ENCODE measurements around the gene MED17. TPM values are rescaled to one million over a fixed set of nuclear protein-coding genes. Genes with fewer than 3 reads are reported as not detected.
"Not testable (repeated sequence)": the region's sequence is repeated elsewhere in the genome, so short reads cannot be mapped to it uniquely, and the experiment has no call there.

The MED17 gene, protein sequence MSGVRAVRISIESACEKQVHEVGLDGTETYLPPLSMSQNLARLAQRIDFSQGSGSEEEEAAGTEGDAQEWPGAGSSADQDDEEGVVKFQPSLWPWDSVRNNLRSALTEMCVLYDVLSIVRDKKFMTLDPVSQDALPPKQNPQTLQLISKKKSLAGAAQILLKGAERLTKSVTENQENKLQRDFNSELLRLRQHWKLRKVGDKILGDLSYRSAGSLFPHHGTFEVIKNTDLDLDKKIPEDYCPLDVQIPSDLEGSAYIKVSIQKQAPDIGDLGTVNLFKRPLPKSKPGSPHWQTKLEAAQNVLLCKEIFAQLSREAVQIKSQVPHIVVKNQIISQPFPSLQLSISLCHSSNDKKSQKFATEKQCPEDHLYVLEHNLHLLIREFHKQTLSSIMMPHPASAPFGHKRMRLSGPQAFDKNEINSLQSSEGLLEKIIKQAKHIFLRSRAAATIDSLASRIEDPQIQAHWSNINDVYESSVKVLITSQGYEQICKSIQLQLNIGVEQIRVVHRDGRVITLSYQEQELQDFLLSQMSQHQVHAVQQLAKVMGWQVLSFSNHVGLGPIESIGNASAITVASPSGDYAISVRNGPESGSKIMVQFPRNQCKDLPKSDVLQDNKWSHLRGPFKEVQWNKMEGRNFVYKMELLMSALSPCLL
- 10 to 100 TPM; 20.6 to 21.2 TPM for total RNA-seq
- long read RNA-seq, donor 1, full-length matches to known transcripts: 7 of 8 reads
- long read RNA-seq, donor 1, partial matches to known transcripts: 1 of 8 reads
- long read RNA-seq, donor 1, other reads (novel, unspliced or antisense): 0 of 8 reads
- long read RNA-seq, donor 2, full-length matches to known transcripts: 21 of 22 reads
- long read RNA-seq, donor 2, partial matches to known transcripts: 1 of 22 reads
- long read RNA-seq, donor 2, other reads (novel, unspliced or antisense): 0 of 22 reads

DNA sequence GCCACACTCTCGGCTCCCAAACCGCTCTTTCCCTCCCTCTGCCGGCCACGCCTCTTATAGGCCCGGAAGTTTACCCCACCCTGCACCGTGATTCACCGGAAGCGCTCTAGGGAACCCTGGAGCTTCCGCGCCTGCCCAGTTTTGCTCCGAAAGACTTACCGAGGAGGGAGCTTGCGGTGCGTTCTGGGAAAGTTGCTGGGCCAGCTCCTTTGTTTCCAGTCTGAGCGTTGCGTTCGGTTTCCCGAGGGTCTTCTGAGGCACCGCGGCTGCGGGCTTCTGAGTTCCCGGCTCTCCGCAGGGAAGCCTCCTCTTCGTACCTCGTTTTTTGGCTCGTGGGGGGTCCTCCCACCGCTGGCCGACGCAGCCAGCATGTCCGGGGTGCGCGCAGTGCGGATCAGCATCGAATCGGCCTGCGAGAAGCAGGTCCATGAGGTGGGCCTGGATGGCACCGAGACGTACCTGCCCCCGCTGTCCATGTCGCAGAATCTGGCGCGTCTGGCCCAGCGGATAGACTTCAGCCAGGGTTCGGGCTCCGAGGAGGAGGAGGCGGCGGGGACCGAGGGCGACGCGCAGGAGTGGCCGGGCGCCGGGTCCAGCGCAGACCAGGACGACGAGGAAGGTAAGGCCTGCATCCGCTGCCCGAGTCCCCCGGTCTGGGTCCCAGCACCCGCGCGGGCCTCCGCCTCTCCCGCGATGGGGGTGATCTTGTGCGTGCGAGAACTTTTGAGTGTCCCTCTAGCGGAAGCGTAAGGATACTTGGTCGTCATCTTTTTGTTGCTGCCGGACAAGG is at the start of gene MED17:
Gene MED17, plus strand, starts transcription at position 138 of the 790 bp plus-strand sequence. Its CDS starts 232 bp downstream, at position 370.
- intact Hi-C loops (cut with DNase I): loop anchor here in 1 of 2 donors (5.0 kb wide), 1 partner anchor 42 kb away; the partner anchor contains the start of genes C11orf54 and TAF1D
- DNase-seq (ENCODE audit: low spot score): peak; percentile 98

DNA sequence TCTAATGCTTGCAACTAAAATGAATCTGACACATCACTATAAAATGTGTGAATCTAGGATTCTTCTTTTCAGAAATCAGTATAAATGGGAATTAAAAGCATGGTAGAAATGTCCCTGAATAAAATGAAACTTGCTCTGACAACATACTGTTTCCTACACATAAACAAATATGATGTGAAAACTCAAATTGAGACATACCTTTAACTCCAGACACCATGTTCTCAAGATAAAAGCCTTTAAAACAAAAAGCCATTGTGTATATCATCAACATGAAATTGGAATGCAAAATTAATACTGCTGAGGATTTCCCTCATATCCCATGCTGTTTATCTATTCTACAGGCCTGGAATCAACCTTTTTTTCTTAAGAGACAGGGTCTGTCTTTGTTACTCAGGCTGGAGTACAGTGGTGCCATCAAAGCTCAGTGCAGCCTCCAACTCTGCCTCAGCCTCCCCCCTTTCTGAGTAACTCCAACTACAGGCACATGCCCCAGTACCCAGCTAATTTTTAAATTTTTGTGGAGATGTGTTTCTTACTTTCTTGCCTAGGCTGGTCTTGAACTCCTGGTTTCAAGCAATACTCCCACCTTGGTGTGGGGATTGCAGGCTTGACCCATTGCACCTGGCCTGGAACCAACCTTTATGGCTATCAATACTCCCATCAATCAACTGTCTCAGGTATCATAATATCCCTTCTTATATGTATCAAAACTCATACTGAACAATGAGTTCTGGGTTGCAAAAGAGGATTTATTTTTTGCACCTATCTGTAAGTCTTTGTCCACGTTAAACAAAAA is 49.5 kb upstream of the MED17 start:
- intact Hi-C loops (cut with DNase I): no loop called here
- DNase-seq (ENCODE audit: low spot score): peak; percentile 23

DNA sequence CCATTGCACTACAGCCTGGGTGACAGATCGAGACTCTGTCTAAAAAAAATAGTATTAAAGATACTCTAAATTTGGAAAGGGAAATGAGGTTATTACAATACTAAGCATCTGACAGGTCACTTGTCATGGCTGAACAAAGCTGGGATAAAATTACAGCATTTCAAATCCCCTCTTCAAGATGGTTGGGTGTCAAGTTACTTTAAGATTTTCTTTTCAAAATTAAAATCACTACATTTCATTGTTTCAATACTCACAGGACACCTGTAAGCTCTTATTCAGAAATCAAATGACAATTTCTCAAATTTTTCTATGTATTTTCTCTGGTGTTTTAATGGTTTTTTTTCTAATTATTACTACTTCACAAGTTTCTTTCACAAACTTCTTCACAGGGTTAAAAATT is 48.5 kb upstream of the MED17 start:
- DNase-seq (ENCODE audit: low spot score): no peak
- intact Hi-C loops (cut with DNase I): no loop called here

DNA sequence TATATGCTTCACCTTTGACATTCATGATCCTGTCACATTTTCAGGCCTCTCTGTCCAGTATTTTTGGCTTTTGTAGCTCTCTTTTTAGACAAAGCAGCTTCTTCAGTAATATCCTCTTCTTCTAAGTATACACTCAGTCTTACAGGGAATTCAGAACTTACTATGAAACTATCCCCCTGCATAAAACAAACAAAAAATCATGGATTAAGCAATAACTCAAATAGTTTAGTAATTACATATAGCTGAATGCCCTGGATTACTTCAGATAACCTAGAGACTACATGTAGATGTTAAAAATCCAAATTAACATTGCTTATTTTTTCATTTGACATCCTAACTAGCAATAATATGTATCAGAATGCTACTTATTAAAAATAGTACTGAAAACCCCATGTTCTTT is 48.0 kb upstream of the MED17 start:
- DNase-seq (ENCODE audit: low spot score): no peak
- intact Hi-C loops (cut with DNase I): no loop called here

DNA sequence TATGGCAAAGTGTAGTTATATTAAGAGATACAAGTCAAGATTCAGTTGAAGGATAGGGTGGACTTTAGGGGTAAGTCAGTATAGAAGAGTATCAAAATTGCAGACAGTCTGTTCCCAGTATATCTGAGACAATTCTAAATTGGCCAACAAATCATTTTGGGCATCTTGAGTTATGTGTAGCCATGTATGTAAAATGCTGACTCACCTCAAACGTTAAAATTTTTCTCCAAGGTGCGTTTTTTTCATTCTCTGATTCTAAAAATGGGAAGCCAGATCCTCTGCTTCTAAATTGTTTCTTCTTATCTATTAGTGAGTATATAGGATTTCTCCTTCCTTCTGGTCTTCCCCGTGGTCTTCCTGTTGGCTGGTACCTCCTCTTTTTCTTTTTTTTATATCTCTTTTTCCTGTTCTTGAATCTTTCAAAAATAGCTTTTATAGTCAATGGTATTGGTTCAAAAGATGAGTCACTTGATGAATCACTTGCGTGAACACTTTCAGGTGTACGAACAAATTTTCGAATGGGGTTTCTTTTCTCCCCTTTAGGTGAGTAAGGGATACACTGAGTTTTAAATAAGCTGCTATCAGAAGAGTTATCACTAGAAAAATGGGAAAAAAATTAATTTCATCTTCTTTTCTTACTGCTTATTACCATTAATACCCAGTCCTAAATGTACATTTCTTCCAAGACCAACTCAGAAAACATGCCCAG is 46.0 kb upstream of the MED17 start:
- intact Hi-C loops (cut with DNase I): no loop called here
- no peak for DNase-seq (ENCODE audit: low spot score)

DNA sequence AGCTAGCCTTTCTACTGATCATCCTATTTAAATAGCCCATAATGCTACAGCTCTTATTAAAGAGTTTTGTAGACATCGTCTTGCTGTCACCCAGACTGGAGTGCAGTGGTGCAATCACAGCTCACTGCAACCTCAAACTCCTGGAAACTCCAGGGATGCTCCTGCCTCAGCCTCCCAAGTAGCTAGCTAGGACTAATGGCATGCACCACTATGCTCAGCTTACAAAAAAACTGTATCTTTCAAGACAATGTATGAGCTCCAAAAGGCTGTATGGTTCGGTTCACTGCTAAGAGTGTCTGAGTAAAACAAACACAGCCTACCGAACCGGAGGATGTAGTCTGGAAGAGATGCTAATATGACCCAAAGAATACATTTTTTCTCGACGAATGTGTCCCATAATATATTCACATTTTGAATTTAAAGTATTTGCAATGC is 45.4 kb upstream of the MED17 start:
- intact Hi-C loops (cut with DNase I): no loop called here
- DNase-seq (ENCODE audit: low spot score): peak; percentile 18

DNA sequence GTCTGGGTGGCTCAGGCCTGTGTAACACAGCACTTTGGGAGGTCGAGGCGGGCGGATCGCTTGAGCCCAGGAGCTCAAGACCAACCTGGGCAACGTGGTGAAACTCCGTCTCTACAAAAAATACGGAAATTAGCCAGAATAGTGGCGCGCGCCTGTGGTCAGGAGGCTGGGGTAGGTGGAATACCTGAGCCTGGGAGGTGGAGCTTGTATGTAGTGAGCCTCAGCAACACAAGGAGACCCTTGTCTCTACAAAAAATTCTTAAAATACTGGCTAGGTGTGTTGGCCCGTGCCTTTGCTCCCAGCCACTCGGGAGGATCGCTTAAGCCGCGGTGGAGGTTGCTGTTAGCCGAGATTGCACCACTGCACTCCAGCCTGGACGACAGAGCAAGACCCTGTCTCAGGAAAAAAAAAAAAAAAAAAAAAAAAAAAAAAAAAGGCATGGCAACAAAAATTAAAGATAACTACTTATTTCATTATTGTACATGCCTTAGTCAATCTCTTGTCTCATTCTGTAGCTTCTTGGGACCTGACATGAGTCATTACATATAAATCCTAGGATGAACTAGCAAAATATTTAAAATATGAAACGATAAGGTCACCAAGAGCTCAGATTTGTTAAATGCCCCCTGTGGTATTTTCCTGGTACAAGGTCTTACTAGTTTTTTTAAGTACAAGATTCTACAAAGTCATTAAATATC is 43.9 kb upstream of the MED17 start:
- intact Hi-C loops (cut with DNase I): loop anchor here in 1 of 2 donors (5.0 kb wide), 1 partner anchor 42 kb away; the partner anchor contains the start of gene MED17
- peak; percentile 76 for DNase-seq (ENCODE audit: low spot score)

DNA sequence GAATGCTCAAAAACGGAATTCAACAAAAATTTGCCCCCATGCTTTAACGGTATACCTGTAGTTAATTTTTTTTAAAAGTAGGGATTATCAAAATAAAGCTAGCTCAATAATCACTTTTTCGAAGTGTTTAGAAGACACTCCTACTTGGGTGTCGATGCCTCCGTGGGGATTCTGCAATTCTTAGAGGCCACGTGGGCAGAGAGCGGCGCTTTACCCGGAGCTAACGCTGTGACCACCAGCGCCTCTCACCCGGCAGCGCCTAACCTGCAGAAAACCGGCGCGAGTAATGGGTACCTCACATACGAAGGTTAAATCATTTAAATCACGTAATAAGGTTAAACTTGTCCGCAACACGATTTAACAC is 43.4 kb upstream of the MED17 start:
- intact Hi-C loops (cut with DNase I): loop anchor here in 1 of 2 donors (5.0 kb wide), 1 partner anchor 42 kb away; the partner anchor contains the start of gene MED17
- DNase-seq (ENCODE audit: low spot score): peak; percentile 90

DNA sequence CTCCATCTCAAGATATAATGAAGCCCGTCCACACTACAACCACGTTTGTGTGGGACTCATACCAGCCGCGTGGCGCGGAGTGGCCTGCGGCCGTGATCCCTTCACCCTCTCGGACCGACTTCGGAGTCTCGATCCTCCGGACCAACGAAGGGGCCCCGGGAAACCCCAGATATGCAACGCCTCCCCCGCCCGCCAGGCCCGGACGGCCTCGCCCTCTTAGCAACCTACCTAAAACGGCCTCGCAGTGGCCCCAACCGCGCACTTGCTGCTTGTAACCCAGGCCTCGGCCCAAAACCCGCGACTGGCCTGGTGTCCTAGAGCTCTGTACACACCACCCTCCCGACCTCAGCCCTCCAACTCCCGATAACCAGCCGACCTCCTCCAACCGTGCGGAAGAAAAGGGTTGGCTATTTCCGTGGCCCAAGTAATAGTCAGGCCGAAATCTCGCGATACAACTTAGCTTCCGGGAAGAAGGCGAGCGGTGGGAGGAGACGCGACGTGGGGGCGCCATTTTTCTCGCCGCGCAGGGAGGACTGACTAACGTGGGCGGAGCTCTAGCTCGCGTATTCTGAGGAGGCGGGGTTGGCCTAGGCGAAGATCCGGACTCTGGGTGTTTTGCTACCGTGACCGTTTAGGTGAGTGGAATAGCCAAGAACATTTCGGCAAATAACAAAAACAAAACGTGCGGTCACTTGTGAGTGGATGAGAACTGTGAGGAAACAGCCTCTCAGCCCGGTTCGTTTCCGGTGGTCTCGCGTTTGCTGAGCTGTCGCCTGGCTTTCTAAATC is 42.8 kb upstream of the MED17 start, which contains the start of the genes C11orf54 and TAF1D:
Gene C11orf54, plus strand, starts transcription at position 579 of the 788 bp plus-strand sequence. CDS start 5,722 bp downstream, outside the sequence.
Gene TAF1D, minus strand, starts transcription at position 402 of the 788 bp plus-strand sequence. CDS start 2,191 bp downstream, outside the sequence.
- intact Hi-C loops (cut with DNase I): loop anchor here in 1 of 2 donors (5.0 kb wide), 1 partner anchor 41 kb away; the partner anchor contains the start of gene MED17
- DNase-seq (ENCODE audit: low spot score): peak; percentile 99

DNA sequence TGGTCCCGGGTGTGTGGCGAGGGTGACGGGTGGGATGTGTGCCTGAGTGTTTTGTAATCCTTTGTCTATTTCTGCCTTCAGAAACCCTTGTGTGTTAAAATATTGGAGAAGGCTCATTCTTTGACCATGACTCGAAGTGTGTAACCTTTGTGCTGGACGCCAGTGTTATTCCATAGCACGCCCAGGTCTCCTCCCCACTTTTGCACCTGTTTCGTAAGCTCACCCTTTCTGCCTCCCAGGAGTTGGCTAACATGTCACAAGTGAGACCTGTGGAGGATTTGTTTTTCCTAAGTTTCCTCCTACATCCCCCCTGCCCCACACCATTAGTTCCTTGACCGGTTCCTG is 42.2 kb upstream of the MED17 start:
- intact Hi-C loops (cut with DNase I): loop anchor here in 1 of 2 donors (5.0 kb wide), 1 partner anchor 40 kb away; the partner anchor contains the start of gene MED17
- DNase-seq (ENCODE audit: low spot score): no peak

DNA sequence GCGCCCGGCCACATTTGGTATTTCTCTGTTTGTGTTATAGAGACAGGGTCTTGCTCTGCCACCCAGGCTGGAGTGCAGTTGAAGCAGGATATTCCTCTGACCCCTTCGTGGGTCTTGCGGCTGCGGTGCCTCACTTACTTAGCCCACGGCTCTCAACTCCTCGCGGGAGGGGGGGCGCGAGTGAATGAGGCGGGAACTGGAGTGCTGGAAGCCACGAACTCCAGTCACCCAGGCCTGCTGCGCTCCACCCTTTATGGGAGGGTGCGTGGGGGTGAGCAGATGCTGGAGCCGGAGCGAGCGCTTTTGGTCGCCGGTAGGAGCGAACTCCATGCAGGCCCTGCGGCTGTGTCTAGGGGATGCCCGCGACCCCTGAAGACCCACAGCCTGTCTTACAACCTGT is 40.8 kb upstream of the MED17 start:
- DNase-seq (ENCODE audit: low spot score): no peak
- intact Hi-C loops (cut with DNase I): loop anchor here in 1 of 2 donors (5.0 kb wide), 1 partner anchor 39 kb away; the partner anchor contains the start of gene MED17

DNA sequence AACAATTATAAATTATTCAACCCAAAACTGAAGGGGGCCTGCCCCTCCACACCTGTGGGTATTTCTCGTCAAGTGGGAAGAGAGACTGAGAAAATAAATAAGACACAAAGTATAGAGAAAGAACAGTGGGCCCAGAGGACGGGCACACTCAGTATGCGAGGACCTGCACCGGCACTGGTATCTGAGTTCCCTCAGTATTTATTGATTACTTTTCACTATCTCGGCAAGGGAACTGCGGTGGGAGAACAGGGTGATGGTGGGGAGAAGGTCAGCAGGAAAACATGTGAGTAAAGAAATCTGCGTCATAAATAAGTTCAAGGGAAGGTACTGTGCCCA is 39.4 kb upstream of the MED17 start:
- DNase-seq (ENCODE audit: low spot score): no peak
- intact Hi-C loops (cut with DNase I): loop anchor here in 1 of 2 donors (5.0 kb wide), 1 partner anchor 38 kb away; the partner anchor contains the start of gene MED17

DNA sequence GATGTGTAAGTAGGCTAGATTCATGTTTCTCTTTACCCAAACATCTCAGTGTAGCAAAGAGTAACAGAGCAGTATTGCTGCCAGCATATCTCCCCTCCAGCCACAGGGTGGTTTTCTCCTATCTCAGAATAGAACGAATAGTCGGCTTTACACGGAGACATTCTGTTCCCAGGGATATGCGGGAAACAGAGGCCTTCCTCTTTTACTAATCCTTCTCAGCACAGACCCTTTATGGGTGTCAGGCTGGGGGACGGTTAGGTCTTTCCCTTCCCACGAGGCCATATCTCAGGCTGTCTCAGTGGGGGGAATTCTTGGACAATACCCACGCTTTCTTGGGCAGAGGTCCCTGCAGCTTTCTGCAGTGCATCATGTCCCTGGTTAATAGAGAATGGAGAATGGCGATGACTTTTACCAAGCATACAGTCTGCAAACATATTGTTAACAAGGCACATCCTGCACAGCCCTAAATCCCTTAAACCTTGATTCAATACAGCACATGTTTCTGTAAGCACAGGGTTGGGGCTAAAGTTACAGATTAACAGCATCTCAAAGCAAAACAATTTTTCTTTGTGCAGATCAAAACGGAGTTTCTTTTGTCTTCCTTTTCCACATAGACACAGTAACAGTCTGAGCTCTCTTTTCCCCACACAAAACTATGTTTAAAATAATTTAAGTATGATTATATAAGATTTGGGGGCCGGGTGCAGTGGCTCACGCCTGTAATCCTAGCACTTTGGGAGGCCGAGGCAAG is 38.9 kb upstream of the MED17 start:
- intact Hi-C loops (cut with DNase I); DNase-seq (ENCODE audit: low spot score): not testable (repeated sequence)

DNA sequence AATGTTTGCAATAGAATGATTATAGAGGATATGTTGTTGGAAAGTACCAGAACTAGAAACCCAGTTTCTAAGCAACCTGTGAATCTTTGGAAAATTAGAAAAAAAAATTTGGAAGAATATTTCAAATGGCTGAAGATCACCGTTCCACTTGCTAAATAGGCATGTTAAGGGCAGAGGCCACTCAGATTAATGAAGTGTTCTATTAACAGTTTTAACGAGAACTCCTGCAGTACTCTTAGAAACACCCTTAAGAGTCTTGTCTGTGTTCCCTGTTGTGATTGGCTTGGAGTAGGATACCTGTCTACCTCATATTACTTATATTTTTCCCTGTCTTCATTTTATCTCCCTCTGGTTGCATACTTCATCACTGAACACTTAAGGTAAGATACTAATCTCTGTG is 38.0 kb upstream of the MED17 start:
- intact Hi-C loops (cut with DNase I): no loop called here
- no peak for DNase-seq (ENCODE audit: low spot score)

DNA sequence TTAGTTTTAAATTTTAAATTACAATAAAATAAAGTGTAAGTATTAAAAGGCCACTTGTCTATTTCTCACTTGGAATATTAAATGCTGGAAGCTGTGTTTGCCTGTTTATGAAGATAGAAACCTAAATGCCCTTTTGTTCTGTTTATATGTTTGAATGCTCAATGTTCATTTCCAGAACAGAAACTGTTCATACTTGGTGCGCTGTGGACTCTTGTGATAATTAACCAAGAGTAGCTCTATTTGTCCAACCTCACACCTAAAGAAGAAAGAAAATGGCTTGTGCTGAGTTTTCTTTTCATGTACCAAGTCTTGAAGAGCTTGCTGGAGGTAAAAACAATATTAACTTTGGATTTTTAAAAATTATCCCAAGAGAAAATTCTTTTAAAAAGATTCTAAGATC is 37.0 kb upstream of the MED17 start:
- intact Hi-C loops (cut with DNase I): no loop called here
- no peak for DNase-seq (ENCODE audit: low spot score)

All from posterior vena cava (tissue), 2 donors.